Ishikawa (cell line): ENCODE results near the gene ESPN.

Source experiments
- CEBPB ChIP-seq: IDR thresholded peaks from 2 replicates; pipeline ENCODE4 v1.6.1; 2012
- FOXM1 ChIP-seq: IDR thresholded peaks from 2 replicates; pipeline ENCODE4 v1.6.1; 2012; ENCODE audit warnings: low read depth, borderline replicate concordance
- YY1 ChIP-seq: IDR thresholded peaks from 2 replicates; pipeline ENCODE4 v1.6.1; 2012; ENCODE audit warnings: low read depth

GRCh38 chr1:6489383-6489765 lies 64.8 kb downstream of the ESPN start:
- TF ChIP-seq FOXM1, result no peak
- TF ChIP-seq YY1, result no peak
- TF ChIP-seq CEBPB, result no peak
